ENCODE results near the gene SSBP3. TPM values are rescaled to one million over a fixed set of nuclear protein-coding genes. Genes with fewer than 3 reads are reported as not detected.

The SSBP3 gene
- total RNA-seq, 2 experiments from 2014 or later: 44.4 to 49.6 TPM

DNA sequence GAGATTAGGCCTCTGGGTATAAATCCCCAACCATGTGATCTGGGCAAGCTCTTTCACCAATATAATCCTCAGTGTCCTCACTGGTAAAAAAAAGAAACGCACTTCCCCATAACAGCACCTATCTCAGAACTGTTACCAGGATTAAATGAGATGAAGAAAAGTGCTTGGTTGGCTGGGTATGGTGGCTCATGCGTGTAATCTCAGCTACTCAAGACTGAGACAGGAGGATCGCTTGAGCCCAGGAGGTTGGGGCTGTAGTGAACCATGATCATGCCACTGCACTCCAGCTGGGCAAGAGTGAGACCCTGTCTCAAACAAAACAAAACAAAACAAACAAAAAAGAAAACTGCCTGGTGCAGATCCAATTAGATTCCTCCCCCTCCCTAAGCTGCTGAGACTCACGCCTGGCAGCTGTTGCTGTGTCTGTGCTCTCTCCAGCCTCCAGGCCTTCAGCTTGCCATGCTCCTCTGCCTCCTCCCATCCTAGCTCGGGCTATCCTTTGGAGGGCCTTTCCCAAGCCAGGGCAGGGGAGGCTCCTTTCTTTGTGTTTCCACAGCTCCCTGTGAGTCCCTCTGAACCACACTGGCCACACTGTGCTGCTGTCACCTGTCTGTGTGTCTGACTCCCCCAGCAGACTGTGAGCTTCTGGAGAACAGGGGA lies 225.4 kb downstream of the SSBP3 start:
- no peak for DNase-seq
- intact Hi-C loops (cut with micrococcal nuclease): loop anchor here (2.0 kb wide), 1 partner anchor 308 kb away; no protein-coding TSS in a partner anchor
- no peak overlapping the region for H3K27ac Mint-ChIP-seq
- H3K9me3 Mint-ChIP-seq: no peaks in the 10 kb centered on the region
- peaks cover 18% of the 10 kb centered on the region for H3K36me3 Mint-ChIP-seq
- H3K4me1 Mint-ChIP-seq (ENCODE audit: low read depth): no peaks in the 10 kb centered on the region
- no peak overlapping the region for H3K4me3 Mint-ChIP-seq
- no peaks in the 10 kb centered on the region for H3K27me3 Mint-ChIP-seq
- ChIA-PET POLR2A (no interaction called here), CTCF (interaction anchor here (0.8 to 3.8 kb wide), 18 partner anchors 9 to 319 kb away, joined by 3 to 57 read pairs (median 4); partner anchors contain the start of genes CYB5RL and MRPL37)

DNA sequence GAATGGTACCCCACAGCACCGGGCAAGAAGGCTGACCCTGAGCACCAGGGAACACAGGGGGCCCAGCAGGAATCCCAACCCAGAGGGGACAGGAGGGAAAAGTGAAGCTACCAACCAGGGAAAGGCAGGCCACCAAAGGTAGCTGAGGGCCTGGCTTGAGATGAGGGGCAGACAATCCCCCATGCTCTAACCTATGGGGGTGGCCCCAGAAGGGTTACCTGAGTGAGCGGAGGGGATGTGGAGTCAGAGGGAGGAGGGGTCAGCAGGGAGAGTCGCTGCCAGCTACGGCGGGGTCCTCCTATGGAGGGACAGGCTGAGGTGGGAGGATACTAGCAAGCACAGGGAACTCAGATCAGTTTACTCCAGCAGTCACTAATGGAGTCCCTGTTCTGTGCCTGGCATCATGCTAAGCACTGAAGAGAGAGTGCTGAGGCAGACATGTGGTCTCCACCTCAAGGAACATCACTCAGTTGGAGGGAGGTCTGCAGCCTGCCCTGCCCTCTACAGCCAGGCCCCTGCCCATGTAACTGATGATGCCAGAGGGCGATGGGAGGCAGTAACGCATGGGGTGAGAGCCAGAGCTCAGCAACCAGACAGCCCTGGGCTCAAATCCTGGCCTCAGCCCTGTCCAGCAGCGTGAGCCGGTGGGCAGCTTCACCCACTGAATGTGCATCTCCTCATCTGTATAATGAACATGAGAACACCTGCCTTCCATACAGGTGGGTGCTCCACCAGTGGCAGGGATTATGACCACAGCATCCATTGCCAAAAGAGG lies 227.7 kb downstream of the SSBP3 start:
- H3K27ac Mint-ChIP-seq: no peak overlapping the region
- ChIA-PET POLR2A (no interaction called here), CTCF (interaction anchor here (1.4 kb wide), 1 partner anchor 311 kb away, joined by 6 read pairs; no protein-coding TSS in a partner anchor)

DNA sequence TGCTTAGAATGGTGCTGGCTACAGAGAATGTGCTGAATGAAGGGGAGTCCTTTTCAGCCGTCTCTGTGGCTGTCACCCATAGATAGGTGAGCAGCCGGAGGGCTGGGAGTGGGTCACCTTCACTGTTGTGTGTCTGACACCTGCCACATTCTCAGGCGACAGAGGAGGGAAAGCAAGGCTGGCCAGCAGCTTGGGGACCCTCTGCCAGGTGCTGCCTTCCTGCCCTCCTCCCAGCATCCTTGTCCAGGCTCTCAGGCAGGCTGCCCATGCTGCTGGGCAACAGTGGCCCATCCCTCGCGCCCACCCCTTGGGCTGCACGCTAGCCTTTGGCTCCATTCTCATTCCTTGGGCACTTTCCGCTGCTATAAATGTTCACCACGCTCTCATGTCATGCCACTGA lies 228.5 kb downstream of the SSBP3 start:
- Mint-ChIP-seq H3K4me3 (no peak overlapping the region), H3K9me3 (no peaks in the 10 kb centered on the region), H3K4me1 (ENCODE audit: low read depth) (no peaks in the 10 kb centered on the region), H3K27ac (no peak overlapping the region), H3K36me3 (peaks cover 10% of the 10 kb centered on the region), H3K27me3 (no peaks in the 10 kb centered on the region)
- no peak for DNase-seq
- ChIA-PET CTCF (no interaction called here), POLR2A (no interaction called here)
- intact Hi-C loops (cut with micrococcal nuclease): no loop called here

More for the DNA sequence above, 227.7 kb downstream of the SSBP3 start:
- Mint-ChIP-seq H3K4me1 (ENCODE audit: low read depth) (no peaks in the 10 kb centered on the region), H3K4me3 (no peak overlapping the region), H3K27me3 (no peaks in the 10 kb centered on the region), H3K36me3 (peaks cover 12% of the 10 kb centered on the region), H3K9me3 (no peaks in the 10 kb centered on the region)
- intact Hi-C loops (cut with micrococcal nuclease): no loop called here
- no peak for DNase-seq

DNA sequence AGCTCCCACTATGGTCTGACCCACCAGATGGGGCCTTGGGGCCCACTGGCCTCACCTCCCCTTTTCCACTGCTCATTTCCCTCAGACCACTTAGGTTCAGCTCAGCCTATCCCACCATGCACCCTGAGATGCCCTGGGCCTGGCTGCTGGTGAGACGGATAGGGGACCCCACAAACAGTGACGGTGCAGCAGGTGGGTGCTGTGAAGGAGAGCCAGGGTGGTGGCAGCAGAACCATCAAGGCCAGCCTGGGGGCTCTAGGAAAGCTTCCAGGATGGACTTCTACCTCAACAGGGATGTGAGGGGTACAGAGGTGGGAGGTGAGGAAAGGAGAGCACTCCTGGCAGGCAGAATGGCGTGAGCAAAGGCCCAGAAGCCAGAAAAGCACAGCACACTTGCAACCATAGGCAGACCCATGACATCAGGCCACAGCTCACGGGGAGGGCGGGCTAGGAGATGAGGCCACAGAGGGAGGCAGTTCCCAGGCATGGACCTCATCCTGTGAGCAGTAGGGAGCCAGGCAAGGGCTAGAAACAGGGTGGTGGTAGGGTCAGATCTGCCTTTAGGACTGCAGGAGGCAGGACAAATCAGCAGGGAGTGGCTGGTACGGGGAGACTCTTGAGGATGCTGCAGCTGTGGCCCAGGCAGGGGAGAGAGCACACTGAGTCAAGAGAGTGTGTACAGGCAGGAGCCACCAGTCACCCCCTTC lies 229.4 kb downstream of the SSBP3 start:
- Mint-ChIP-seq H3K27ac (no peak overlapping the region), H3K27me3 (no peaks in the 10 kb centered on the region), H3K4me3 (no peak overlapping the region), H3K4me1 (ENCODE audit: low read depth) (no peaks in the 10 kb centered on the region), H3K36me3 (peaks cover 9% of the 10 kb centered on the region), H3K9me3 (no peaks in the 10 kb centered on the region)
- intact Hi-C loops (cut with micrococcal nuclease): no loop called here
- no peak for DNase-seq
- POLR2A ChIA-PET: no interaction called here
- CTCF ChIA-PET: no interaction called here

Other genes starting within 250 kb of the SSBP3 start
- 10 to 100 TPM; 12.8 to 13.0 TPM for gene CYB5RL, start 206.4 kb downstream of the SSBP3 start, total RNA-seq
- 100 to 1,000 TPM; 157 to 166 TPM for gene MRPL37, start 206.2 kb downstream of the SSBP3 start, total RNA-seq
- gene ACOT11, start 141.8 kb upstream of the SSBP3 start, total RNA-seq: 1 to 10 TPM in 1 of 2 experiments, under 1 TPM in 1; 0.99 to 1.1 TPM
- gene FAM151A, start 217.1 kb upstream of the SSBP3 start, total RNA-seq: not detected
- gene MROH7, start 235.4 kb upstream of the SSBP3 start, total RNA-seq: under 1 TPM in 1 of 2 experiments, not detected in 1; 0.05 TPM